Osteocyte (in vitro differentiated cells): ENCODE data around the gene STK17A. TPM values are rescaled to one million over a fixed set of nuclear protein-coding genes. Genes with fewer than 3 reads are reported as not detected.

Experiments
- DNase-seq: peaks from one replicate; pipeline ENCODE4 v3.0.0; 2021; ENCODE audit warnings: mixed read lengths; ENCODE audit not compliant: unreplicated experiment; ENCODE audit errors: extremely low spot score
- H3K27ac Mint-ChIP-seq: one replicate; pipeline ENCODE4 v1.8.0; 2021; ENCODE audit warnings: mild to moderate bottlenecking, mixed read lengths; ENCODE audit not compliant: unreplicated experiment
- H3K27me3 Mint-ChIP-seq: one replicate; pipeline ENCODE4 v1.8.0; 2021; ENCODE audit warnings: mixed read lengths; ENCODE audit not compliant: unreplicated experiment
- H3K36me3 Mint-ChIP-seq: one replicate; pipeline ENCODE4 v1.8.0; 2021; ENCODE audit warnings: mixed read lengths; ENCODE audit not compliant: unreplicated experiment
- H3K4me1 Mint-ChIP-seq: one replicate; pipeline ENCODE4 v1.8.0; 2021; ENCODE audit warnings: mixed read lengths; ENCODE audit not compliant: unreplicated experiment
- H3K4me3 Mint-ChIP-seq: one replicate; pipeline ENCODE4 v1.8.0; 2021; ENCODE audit warnings: mild to moderate bottlenecking, moderate library complexity, mixed read lengths; ENCODE audit not compliant: unreplicated experiment
- H3K9me3 Mint-ChIP-seq: one replicate; pipeline ENCODE4 v1.8.0; 2021; ENCODE audit warnings: mixed read lengths; ENCODE audit not compliant: unreplicated experiment
- total RNA-seq: library from RNA; stranded (reverse); gene quantifications from 2 replicates; pipeline ENCODE4 v1.2.1, GENCODE V29; 2021
- TF ChIP-seq, protein P1 (sequence below): fragments of 200-600 bp; sonication (generic); IDR thresholded peaks from 2 replicates; pipeline ENCODE4 v1.5.0; 2021; ENCODE audit warnings: antibody characterized with exemption, mild to moderate bottlenecking, moderate library complexity

STK17A gene
- total RNA-seq, 1 donor from 2014 or later = 12.6 TPM

DNA sequence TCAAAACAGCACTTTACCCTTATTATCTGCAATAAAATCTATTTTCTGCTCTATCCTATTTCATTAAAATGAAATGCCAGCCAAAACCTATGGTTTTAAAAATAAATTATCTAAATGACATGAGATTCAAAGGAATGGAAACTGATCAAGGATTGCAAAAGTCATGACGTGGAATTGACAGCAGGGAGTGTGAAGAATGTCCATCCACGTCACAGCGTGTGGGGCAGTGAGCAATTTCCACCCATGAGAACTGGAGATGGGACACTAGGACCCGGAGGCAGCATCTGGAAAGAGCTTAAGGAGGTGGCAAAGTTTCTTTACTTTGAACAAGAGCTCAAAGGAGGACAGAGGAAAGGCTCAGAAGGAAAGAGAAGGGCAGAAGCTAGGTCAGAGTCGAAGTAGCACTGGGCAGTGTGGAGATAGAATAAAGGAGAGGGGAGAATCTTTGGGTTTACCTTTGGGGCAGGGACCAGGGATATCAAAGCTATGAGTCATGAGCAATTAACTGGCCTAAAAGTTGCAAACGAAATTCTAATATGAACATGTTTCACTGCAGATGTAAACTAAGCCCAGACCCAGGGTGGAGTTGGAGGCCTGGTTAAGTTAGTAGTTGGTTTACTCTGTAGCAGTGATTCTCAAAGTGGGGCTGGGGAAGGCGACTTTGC, 24.9 kb upstream of the STK17A start:
- TF ChIP-seq, protein P1, sequence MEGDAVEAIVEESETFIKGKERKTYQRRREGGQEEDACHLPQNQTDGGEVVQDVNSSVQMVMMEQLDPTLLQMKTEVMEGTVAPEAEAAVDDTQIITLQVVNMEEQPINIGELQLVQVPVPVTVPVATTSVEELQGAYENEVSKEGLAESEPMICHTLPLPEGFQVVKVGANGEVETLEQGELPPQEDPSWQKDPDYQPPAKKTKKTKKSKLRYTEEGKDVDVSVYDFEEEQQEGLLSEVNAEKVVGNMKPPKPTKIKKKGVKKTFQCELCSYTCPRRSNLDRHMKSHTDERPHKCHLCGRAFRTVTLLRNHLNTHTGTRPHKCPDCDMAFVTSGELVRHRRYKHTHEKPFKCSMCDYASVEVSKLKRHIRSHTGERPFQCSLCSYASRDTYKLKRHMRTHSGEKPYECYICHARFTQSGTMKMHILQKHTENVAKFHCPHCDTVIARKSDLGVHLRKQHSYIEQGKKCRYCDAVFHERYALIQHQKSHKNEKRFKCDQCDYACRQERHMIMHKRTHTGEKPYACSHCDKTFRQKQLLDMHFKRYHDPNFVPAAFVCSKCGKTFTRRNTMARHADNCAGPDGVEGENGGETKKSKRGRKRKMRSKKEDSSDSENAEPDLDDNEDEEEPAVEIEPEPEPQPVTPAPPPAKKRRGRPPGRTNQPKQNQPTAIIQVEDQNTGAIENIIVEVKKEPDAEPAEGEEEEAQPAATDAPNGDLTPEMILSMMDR = no peak
- peaks cover 2% of the 10 kb centered on the region for H3K4me1 Mint-ChIP-seq
- H3K9me3 Mint-ChIP-seq = no peaks in the 10 kb centered on the region
- H3K27ac Mint-ChIP-seq = no peak overlapping the region
- DNase-seq = no peak
- no peaks in the 10 kb centered on the region for H3K36me3 Mint-ChIP-seq
- no peak overlapping the region for H3K4me3 Mint-ChIP-seq
- H3K27me3 Mint-ChIP-seq = peaks cover 56% of the 10 kb centered on the region

DNA sequence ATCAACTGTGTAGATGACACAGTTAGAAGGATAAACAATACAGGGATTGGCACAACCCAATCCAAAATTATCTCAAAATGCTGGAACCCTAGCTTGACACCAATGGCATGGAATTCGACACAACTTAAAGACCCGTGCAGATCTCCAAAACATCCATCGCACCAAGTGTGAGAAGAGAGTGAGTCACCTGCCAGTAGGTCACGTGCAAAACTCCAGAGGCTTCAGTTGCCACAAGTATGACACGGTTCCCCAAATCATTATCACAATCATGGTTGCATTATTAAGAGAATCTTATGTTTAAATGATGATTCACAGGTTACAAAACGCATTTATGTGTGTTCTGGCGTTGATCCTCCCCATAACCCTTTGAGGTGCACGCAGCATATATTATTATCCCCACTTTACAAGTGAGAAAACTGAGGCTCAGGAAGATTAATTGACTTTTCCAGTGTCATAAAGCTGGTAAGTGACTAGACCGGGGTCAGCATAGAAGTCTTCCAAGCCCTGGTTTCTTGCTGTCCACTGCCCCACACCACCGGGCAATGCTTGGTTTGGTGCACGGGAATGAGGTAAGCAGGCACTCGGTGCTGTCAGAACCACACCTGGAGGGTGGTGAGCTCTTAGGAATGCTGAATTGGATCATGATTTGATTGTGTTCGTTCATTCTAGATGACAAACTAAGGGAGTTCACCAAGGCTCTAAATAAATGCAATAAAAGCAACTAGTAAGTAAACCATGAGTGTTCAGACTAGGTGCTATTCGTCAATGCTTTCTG, 23.6 kb upstream of the STK17A start:
- Mint-ChIP-seq H3K27me3 (peaks cover 56% of the 10 kb centered on the region), H3K4me1 (peaks cover 7% of the 10 kb centered on the region), H3K4me3 (no peak overlapping the region), H3K27ac (no peak overlapping the region), H3K9me3 (no peaks in the 10 kb centered on the region), H3K36me3 (no peaks in the 10 kb centered on the region)
- DNase-seq = no peak
- TF ChIP-seq, protein P1 = no peak

DNA sequence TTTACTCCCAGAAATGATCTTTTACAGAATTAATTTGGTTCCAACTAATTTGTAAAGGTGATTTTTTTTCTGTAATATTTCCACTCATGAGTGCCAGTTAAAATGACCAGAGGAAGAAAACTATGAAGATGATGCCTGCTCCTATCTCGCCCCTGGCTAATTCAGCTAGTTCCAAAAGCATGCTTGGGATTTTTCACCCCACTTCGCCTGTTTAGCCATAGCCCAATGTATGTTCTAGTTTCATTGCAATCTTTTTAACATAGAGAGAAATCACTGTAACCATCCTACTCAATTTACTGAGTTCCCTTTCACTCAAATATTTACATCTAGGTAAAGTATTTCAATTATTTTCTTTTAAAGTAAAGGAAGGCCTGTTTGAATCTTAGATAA, 23.0 kb upstream of the STK17A start:
- DNase-seq = no peak
- Mint-ChIP-seq H3K9me3 (no peaks in the 10 kb centered on the region), H3K36me3 (no peaks in the 10 kb centered on the region), H3K4me1 (peaks cover 7% of the 10 kb centered on the region), H3K27me3 (peaks cover 54% of the 10 kb centered on the region), H3K4me3 (no peak overlapping the region), H3K27ac (no peak overlapping the region)
- TF ChIP-seq, protein P1 = no peak

DNA sequence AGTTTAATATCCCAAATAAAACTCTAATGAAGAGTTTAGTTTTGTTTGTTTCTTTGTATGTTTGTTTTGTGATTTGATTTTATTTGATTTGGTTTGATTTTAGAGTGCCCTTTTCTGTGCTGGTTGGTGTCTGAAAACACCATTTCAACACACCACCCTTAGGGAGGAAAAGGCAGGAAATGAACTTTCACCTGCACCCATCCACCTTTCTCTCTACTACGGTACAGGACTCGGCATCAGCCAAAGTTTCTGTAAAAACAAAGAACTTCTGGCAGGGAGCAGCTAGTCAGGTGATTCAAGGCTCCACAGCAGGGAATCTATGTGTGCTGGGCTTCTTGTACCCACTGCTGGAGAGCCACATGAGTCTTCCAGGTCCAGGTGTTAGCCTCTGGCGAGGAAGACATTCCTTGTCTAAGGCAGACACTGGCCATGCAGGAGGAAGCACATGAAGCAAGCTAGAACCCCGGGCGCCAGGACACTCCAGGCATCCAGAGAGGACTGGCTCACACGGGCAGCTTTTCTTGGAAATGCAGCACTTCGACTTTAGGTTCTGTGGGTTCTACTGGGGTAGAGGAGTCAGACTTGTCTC, 22.1 kb upstream of the STK17A start:
- Mint-ChIP-seq H3K27me3 (peaks cover 49% of the 10 kb centered on the region), H3K9me3 (no peaks in the 10 kb centered on the region), H3K27ac (no peak overlapping the region), H3K36me3 (no peaks in the 10 kb centered on the region), H3K4me1 (peaks cover 7% of the 10 kb centered on the region), H3K4me3 (no peak overlapping the region)
- TF ChIP-seq, protein P1 = no peak
- no peak for DNase-seq

DNA sequence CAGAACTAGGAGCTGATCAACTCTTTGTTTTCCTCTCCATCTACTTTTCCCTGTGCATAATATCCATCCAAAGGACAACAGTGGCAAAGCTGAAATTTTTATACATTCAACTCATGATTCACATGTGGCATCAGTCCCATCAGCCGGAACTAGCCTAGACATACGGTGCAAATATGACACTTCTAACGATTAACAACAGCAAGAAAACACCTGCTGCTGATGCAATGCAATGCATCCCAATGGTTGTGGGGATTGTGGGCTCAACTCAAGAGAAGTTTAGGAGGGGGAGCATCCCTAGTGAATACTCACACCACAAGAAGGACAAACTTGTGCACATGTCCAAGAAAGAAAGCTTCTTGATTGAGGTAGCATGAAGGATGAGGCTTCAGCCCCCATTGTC, 20.5 kb upstream of the STK17A start:
- DNase-seq = no peak
- Mint-ChIP-seq H3K27me3 (peaks cover 37% of the 10 kb centered on the region), H3K36me3 (no peaks in the 10 kb centered on the region), H3K4me3 (no peak overlapping the region), H3K27ac (no peak overlapping the region), H3K4me1 (peaks cover 7% of the 10 kb centered on the region), H3K9me3 (no peaks in the 10 kb centered on the region)
- TF ChIP-seq, protein P1 = no peak
